ENCODE measurements around the gene CHERP.
"Not testable (repeated sequence)": the region's sequence is repeated elsewhere in the genome, so short reads cannot be mapped to it uniquely, and the experiment has no call there.

The CHERP gene

DNA sequence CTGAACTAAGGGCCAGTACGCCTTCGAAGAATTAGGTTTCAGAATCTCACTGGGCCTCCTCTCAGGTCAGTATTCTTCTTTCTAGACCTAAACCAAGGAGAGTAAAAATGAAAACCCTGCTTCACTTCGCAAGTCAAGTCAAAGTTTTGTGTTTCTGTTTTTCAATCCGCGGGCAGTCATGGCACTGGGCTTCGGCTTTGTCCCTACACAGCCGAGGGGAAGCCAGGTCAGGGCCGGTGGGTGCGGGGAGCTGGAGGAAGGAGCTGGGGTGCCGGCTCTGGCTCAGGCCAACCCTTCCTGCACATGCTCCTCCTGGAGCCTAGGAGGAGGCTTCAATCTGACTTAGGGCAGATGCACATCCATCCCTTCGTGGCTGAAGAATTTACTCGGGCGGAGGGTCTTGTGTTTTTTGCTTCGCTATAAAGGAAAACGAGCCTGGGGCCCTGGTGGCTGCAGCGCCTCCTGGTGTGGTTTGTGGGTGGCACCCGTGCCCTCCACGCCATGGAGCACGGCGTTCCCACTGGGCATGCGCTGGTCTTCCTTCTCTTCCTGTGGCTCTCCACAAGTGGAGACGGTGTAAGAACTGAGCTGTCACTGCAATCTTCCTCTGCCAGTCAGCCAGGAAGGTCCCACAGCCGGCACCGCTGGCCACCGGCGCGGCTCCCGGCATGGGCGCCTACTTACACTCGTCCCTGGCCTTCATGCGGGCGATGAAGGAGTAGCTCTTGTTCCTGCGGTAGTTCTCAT lies 23.6 kb downstream of the CHERP start:
- no peak for DNase-seq

DNA sequence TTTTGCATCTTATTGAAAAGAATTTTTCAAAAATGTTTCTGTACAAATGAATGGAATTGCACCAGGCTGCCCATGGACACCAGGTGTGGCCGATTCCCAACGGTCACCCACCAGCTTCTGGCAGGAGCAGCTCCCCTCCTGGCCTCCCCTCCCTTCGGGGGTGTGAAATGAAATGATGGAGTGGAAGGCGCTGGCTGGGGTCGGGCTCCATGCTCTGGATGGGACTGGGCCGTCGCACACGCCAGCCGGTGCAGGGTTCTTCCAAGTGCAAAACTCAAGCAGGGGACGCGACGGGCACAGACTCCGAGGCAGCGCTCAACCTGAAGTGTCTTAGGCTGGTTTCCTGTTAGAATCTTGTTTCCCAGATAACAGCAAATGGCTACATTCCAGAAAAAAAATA lies 24.2 kb downstream of the CHERP start:
- DNase-seq: no peak

GRCh38 chr19:16516923-16517610 lies 25.2 kb downstream of the CHERP start:
- DNase-seq: no peak

- no peak for DNase-seq
Measured at GRCh38 chr19:16516381-16516780, 25.9 kb downstream of the CHERP start.

DNA sequence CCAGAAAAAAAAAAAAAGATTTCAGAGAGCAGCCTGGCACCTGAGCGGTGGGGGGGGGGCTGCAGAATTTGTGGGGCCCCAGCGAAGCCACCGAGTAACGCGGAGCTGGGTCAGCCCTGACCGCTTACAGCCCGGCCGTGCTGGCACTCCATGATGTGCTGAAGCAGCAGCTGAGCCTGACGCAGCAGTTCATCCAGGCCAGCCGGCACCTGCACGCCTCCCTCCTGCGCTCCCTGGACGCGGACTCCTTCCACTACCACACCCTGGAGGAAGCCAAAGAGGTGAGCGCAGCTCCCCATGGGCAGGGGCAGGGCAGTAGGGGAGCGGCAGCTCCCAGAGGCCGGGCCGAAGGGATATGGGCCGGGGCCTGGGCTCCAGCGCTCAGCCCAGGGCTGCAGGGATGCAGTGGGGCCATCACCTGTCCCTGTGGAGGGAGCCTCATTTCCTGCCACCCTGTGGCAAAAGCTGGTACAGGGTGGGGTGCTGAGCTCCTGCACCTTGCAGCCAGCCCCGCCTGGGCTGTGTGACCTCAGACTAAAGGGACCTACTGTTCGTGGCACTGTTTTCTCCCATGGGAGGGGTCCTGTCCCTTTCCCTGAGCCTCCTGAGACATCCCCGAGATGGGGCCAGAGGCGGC lies 27.7 kb downstream of the CHERP start:
- no peak for DNase-seq

GRCh38 chr19:16512611-16513010 lies 29.6 kb downstream of the CHERP start:
- DNase-seq: not testable (repeated sequence)

DNA sequence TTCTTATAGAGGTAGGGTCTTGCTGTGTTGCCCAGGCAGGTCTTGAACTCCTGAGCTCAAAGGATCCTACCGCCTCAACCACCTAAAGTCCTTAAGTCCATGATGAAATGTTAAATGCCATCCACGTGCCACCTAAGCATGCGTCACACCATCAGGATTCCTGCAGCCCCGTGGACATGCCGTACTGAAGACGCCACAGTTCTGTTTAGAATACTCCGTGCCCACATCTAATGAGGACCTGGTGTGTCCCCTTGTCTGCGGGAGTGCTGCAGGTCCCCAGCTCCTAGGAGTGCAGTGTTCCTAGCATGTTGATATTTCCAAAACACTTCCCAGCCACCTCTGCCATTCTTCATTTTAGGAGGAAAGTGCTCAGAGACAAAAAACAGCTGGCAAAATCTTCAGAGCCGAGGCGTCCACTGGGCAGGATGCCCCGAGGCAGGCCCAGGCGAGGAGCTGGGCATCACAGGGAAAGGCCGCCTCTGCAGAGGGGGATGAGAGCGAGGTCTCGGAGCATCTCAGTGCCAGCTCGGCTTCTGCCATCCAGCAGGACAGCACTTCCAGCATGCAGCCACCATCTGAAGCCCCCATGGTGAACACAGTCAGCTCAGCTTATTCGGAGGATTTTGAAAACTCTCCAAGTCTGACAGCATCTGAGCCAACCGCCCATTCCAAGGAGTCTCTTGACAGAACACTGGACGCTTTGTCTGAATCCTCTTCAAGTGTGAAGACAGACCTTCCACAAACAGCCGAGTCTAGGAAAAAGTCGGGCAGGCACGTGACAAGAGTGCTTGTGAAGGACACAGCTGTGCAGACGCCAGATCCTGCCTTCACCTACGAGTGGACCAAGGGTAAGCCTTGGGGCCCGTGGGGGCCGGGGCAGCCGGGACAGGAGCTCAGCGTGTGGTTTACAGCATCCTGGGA lies 32.8 kb downstream of the CHERP start:
- no peak for DNase-seq

DNA sequence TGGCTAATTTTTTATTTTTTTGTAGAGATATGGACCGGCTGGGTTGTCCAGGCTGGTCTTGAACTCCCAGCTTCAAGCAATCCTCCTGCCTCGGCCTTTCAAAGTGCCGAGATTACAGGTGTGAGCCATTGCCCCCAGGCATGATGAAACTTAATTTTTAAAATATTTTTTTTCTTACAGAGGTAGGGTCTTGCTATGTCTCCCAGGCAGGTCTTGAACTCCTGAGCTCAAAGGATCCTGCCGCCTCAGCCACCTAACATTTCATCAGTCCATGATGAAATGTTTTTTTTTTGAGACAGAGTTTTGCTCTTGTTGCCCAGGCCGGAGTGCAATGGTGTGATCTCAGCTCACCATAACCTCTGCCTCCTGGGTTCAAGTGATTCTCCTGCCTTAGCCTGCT lies 33.7 kb downstream of the CHERP start:
- DNase-seq: no peak

DNA sequence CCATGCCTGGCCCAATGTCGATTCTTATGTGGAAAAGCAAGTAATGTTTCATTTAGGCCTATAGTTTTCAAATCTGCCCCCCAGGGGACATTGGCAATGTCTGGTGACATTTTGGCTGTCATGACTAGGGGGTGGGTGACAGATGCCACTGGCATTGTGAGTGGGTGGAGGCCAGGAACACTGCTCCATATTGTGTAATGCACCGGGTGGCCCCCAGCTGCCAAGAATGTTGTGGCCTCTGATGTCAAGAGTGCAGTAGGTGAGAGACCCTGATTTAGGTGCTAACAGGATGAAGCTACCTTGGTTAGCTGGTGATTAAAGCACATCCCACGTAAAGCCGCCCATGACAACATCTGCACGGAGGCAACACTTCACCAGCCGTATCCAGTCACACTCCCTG lies 35.3 kb downstream of the CHERP start:
- no peak for DNase-seq

- DNase-seq: not testable (repeated sequence)
Measured at GRCh38 chr19:16506161-16506560, 36.1 kb downstream of the CHERP start.

- no peak for DNase-seq
Measured at GRCh38 chr19:16504271-16504670, 38.0 kb downstream of the CHERP start.

- no peak for DNase-seq
Measured at GRCh38 chr19:16497837-16498236, 44.4 kb downstream of the CHERP start.

- DNase-seq: no peak
Measured at GRCh38 chr19:16497042-16497441, 45.2 kb downstream of the CHERP start.

- DNase-seq: peak; percentile 57
Measured at GRCh38 chr19:16496613-16496983, 45.6 kb downstream of the CHERP start.

DNA sequence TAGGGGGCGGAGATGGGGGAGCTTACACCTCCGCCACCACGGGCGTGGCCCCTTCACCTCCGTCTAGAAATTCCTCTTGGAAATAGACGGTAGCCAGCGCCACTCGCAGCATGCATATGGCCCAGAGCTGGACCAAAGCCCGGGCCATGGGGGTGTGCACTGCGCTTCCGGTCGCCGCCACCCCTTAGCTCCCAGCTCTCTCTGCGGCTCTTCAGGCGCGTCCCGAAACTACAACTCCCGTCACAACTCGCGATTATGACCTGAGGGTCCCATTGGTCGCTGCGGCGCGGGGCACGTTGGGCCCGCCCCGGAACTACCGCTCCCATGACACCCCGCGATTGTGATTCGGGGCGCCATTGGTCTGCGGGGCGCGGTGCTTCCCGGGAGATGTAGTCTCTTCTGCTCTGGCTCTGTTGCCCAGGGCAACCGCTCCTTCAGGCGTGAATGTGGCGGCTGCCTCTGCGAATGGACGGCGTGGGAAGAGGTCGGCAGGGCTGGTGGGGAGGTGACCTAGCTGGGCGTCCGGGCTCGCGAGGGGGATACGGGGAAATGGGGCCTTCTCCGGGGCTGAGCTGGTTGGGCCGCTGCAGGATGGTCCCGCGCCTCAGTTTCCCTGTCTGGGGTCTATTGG lies 46.1 kb downstream of the CHERP start, which contains the start of the genes C19orf44 and CALR3:
TSS of gene C19orf44 (plus strand) at position 413 of the 631 bp plus-strand sequence. CDS start 4,399 bp downstream, outside the sequence.
TSS of gene CALR3 (minus strand) at position 186 of the 631 bp plus-strand sequence. CDS start at position 148, 38 bp downstream.
- peak; percentile 96 for DNase-seq

GRCh38 chr19:16486476-16486875 lies 55.8 kb downstream of the CHERP start:
- not testable (repeated sequence) for DNase-seq

DNA sequence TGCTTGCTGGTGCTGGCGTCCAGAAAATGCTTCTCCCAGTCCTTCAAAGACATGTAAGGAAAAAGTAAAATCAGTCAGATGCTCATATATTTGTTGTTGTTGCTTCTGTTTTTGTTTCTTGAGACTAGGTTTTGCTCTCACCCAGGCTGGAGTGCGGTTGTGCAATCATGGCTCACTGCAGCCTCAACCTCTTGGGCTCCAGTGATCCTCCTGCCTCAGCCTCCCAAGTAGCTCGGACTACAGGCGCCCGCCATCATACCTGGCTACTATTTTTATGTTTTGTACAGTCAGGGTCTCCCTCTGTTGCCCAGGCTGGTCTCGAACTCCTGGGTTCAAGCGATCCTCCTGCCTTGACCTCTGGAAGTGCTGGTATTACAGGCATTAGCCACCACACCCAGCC lies 59.5 kb downstream of the CHERP start:
- no peak for DNase-seq

DNA sequence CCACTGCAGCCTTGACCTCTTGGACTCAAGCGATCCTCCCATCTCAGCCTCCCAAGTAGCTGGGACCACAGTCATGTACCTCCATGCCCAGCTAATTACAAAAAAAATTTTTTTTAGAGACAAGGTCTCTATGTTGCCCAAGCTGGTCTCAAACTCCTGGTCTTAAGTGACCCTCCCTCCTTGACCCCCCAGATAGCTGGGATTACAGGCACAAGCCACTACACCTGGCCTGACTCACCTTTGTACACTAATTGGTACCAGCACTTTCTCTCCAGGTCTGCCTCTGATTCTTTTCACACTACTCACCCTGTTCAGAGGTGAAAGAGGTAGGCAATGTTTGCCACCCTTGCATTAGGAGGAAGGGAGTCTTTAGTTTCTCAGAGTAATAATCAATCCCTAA lies 64.9 kb downstream of the CHERP start:
- no peak for DNase-seq

DNA sequence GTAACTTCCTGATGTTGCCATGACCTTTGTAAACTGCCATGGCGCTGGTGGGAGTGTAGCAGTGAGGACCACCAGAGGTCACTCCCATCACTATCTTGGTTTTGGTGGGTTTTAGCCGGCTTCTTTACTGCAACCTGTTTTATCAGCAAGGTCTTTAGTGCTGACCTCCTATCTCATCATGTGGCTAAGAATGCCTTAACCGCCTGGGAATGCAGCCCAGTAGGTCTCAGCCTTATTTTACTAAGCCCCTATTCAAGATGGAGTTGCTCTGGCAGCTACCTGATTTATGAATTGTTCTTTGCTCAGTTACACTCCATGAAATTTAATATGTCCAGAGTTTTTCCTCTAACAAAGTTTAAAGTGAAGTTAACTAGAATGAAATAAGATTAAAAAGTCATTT lies 65.8 kb downstream of the CHERP start:
- DNase-seq: no peak

DNA sequence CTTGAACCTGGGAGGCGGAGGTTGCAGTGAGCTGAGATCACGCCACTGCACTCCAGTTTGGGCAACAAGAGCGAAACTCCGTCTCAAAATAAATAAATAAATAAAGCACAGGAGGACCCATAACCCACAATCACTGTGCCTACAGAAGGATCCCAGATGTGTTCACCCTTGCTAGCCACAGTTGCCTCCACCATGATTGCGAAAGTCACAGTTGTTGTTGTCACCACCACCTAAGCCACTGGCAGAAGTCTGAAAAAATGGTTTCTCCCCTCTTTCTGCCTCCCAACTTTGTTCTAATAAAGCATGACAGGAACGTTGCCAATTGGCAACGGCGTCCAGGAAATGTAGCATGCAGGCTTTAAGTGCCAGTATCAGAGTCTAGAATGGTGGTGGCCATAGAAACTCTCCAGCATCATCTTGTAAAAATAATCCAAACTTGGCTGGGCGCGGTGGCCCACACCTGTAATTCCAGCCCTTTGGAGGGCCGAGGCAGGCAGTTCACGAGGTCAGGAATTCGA lies 68.3 kb downstream of the CHERP start:
- DNase-seq: no peak

GRCh38 chr19:16472992-16473391 lies 69.2 kb downstream of the CHERP start:
- no peak for DNase-seq

DNA sequence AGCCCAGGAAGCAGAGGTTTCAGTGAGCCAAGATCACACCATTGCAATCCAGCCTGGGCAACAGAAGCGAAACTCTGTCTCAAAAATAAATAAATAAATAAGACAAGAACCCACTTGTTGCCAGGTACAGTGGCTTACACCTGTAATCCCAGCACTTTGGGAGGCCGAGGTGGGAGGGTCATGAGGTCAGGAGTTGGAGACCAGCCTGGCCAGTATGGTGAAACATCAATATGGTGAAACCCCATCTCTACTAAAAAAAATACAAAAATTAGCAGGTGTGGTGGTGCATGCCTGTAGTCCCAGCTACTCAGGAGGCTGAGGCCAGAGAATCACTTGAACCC lies 69.7 kb downstream of the CHERP start:
- DNase-seq: not testable (repeated sequence)

Measured in activated CD8-positive, alpha-beta memory T cell treated with anti-CD3 and anti-CD28 coated beads, Interleukin-2, amount 50 U/mL, for 48 hours (primary cell).